IMR-90 (cell line): ENCODE data around the gene MARCO.

Experiments
- CEBPB ChIP-seq: IDR thresholded peaks from 2 replicates; pipeline ENCODE4 v1.6.1; 2012; ENCODE audit warnings: low read depth, low read length, improper control_type of control experiment
- CTCF ChIP-seq: conservative IDR thresholded peaks from 2 replicates; pipeline ENCODE4 v1.5.1; 2012; ENCODE audit warnings: mild to moderate bottlenecking, low read depth, low read length, improper control_type of control experiment
- ELK1 ChIP-seq: fragments of 150-350 bp; IDR thresholded peaks from 2 replicates; pipeline ENCODE4 v1.6.1; 2016; ENCODE audit warnings: low read depth, mild to moderate bottlenecking, low read length, moderate library complexity, borderline replicate concordance
- MAFK ChIP-seq: IDR thresholded peaks from 2 replicates; pipeline ENCODE4 v1.6.1; 2012; ENCODE audit warnings: low read depth, low read length, improper control_type of control experiment
- MAZ ChIP-seq: IDR thresholded peaks from 2 replicates; pipeline ENCODE4 v1.6.1; 2012; ENCODE audit warnings: low read depth, mild to moderate bottlenecking, low read length, improper control_type of control experiment, moderate library complexity, borderline replicate concordance
- MXI1 ChIP-seq: IDR thresholded peaks from 2 replicates; pipeline ENCODE4 v1.6.1; 2012; ENCODE audit warnings: low read depth, mild to moderate bottlenecking, low read length, moderate library complexity, borderline replicate concordance
- NFE2L2 ChIP-seq: fragments of 150-350 bp; IDR thresholded peaks from 2 replicates; pipeline ENCODE4 v1.6.1; 2016; ENCODE audit warnings: low read depth, mild to moderate bottlenecking, low read length
- POLR2A ChIP-seq: IDR thresholded peaks from 2 replicates; pipeline ENCODE4 v1.6.1; 2012; ENCODE audit warnings: mild to moderate bottlenecking, low read depth, low read length
- RCOR1 ChIP-seq: IDR thresholded peaks from 2 replicates; pipeline ENCODE4 v1.6.1; 2012; ENCODE audit warnings: mild to moderate bottlenecking, low read length, improper control_type of control experiment; ENCODE audit not compliant: insufficient replicate concordance
- RFX5 ChIP-seq: IDR thresholded peaks from 2 replicates; pipeline ENCODE4 v1.8.0; 2012; ENCODE audit warnings: low read depth, mild to moderate bottlenecking, low read length, moderate library complexity
- SMC3 ChIP-seq: fragments of 150-350 bp; IDR thresholded peaks from 2 replicates; pipeline ENCODE4 v1.6.1; 2016; ENCODE audit warnings: low read depth, mild to moderate bottlenecking, antibody characterized with exemption, low read length, moderate library complexity
- USF2 ChIP-seq: fragments of 150-350 bp; IDR thresholded peaks from 2 replicates; pipeline ENCODE4 v1.6.1; 2017; ENCODE audit warnings: mild to moderate bottlenecking, antibody characterized with exemption, low read length, low read depth

GRCh38 chr2:118907759-118908158 is 34.2 kb upstream of the MARCO start:
- TF ChIP-seq POLR2A (no peak), CTCF (no peak), CEBPB (no peak), RFX5 (no peak), USF2 (no peak), MAFK (no peak), ELK1 (no peak), NFE2L2 (no peak), MXI1 (no peak), RCOR1 (no peak), MAZ (no peak), SMC3 (no peak)
